ENCODE data around the gene LOXL1. TPM values are rescaled to one million over a fixed set of nuclear protein-coding genes. Genes with fewer than 3 reads are reported as not detected.

The LOXL1 gene
- polyA plus RNA-seq, 1 of the 3 experiments (the other 2 are of a cell fraction) = 50.3 TPM

- no peak for TF ChIP-seq MEF2A (IDR thresholded peaks at IDR 0.05; ENCODE audit: borderline replicate concordance, low read depth)
- TF ChIP-seq IRF3 (IDR thresholded peaks at IDR 0.05; ENCODE audit: low read depth, low read length) = no peak
- TF ChIP-seq MXI1 (IDR thresholded peaks at IDR 0.05; ENCODE audit: low read depth, low read length) = no peak
- TF ChIP-seq NRF1 (IDR thresholded peaks at IDR 0.05; ENCODE audit: low read depth, low read length) = no peak
- no peak for TF ChIP-seq CTCF (IDR thresholded peaks at IDR 0.05)
- no peak for TF ChIP-seq RXRA (IDR thresholded peaks at IDR 0.05; ENCODE audit: borderline replicate concordance, low read depth)
These were observed 60.5 kb downstream of the LOXL1 start for GRCh38 chr15:73986776-73987056.

GRCh38 chr15:73987250-73987649 is 61.0 kb downstream of the LOXL1 start:
- H3K27ac ChIP-seq (ENCODE audit: low read depth in 2 of 2, low read length in 1 of 2) = peak overlapping the region in 1 of 2 experiments; percentile 80; a peak in 1 of 4 replicates
- H3K36me3 ChIP-seq (replicated peaks in 1 of 2; ENCODE audit: control insufficient read depth in 1 of 2, insufficient read depth in 2 of 2, low read length in 1 of 2) = no peaks in the 10 kb centered on the region
- H3K9me2 ChIP-seq = no peaks in the 10 kb centered on the region
- H3K9ac ChIP-seq = no peak overlapping the region
- H3K27me3 ChIP-seq (ENCODE audit: insufficient read depth) = no peaks in the 10 kb centered on the region
- TF ChIP-seq CHD2 (IDR thresholded peaks at IDR 0.05; ENCODE audit: low read length, partially characterized antibody) (no peak), EZH2phosphoT487 (IDR thresholded peaks at IDR 0.05; ENCODE audit: borderline replicate concordance, low read depth) (no peak), GATA2 (CRISPR knock-in tag; IDR thresholded peaks at IDR 0.05) (no peak), FOSL2 (IDR thresholded peaks at IDR 0.05; ENCODE audit: borderline replicate concordance, low read depth) (no peak), NFIC (IDR thresholded peaks at IDR 0.05; ENCODE audit: borderline replicate concordance) (no peak), ELF1 (IDR thresholded peaks at IDR 0.05) (no peak), RFX5 (IDR thresholded peaks at IDR 0.05; ENCODE audit: low read length) (no peak), TAF1 (IDR thresholded peaks at IDR 0.05; ENCODE audit: borderline replicate concordance, low read depth, low read length) (no peak), POLR2AphosphoS5 (IDR thresholded peaks at IDR 0.05; ENCODE audit: low read depth, low read length) (no peak), SIN3A (IDR thresholded peaks at IDR 0.05; ENCODE audit: borderline replicate concordance, low read depth, low read length) (no peak), RAD21 (IDR thresholded peaks at IDR 0.05; ENCODE audit: low read length) (no peak)
- no peak overlapping the region for H3K4me3 ChIP-seq (ENCODE audit: low read depth in 2 of 2, low read length in 1 of 2)
- WGBS (ENCODE audit: low lambda C conversion rate) = 99% methylated on average over 4 of the region's 4 CpGs
- H3K9me3 ChIP-seq = no peaks in the 10 kb centered on the region
- DNase-seq = no peak
- H3K79me2 ChIP-seq (ENCODE audit: insufficient read depth) = no peaks in the 10 kb centered on the region
- POLR2A ChIA-PET = no interaction called here
- no peaks in the 10 kb centered on the region for H4K20me1 ChIP-seq (ENCODE audit: insufficient read depth)
- CTCF ChIA-PET = interaction anchor here (1.8 kb wide), 1 partner anchor 52 kb away, joined by 5 read pairs; no protein-coding TSS in a partner anchor
- no peak overlapping the region; the same call in 1 of the 2 replicates for H3K4me2 ChIP-seq
- peaks cover 23% of the 10 kb centered on the region for H3F3A ChIP-seq (replicated peaks; ENCODE audit: insufficient read depth)
- no peak overlapping the region for H2AFZ ChIP-seq (ENCODE audit: low read depth)
- H3K4me1 ChIP-seq (ENCODE audit: control insufficient read depth in 1 of 2, insufficient read depth in 2 of 2, low read depth in 1 of 2, low read length in 1 of 2) = peaks cover 46 to 52% of the 10 kb centered on the region in 2 experiments; a peak in 3 of 4 replicates

More at GRCh38 chr15:73986776-73987056, 60.5 kb downstream of the LOXL1 start:
- Histone ChIP-seq H4K20me1 (ENCODE audit: insufficient read depth) (no peaks in the 10 kb centered on the region), H3K9me3 (no peaks in the 10 kb centered on the region), H3K4me3 (ENCODE audit: low read depth in 2 of 2, low read length in 1 of 2) (no peak overlapping the region), H3K36me3 (replicated peaks in 1 of 2; ENCODE audit: control insufficient read depth in 1 of 2, insufficient read depth in 2 of 2, low read length in 1 of 2) (no peaks in the 10 kb centered on the region), H3K27me3 (ENCODE audit: insufficient read depth) (no peaks in the 10 kb centered on the region), H3K4me2 (no peak overlapping the region), H3K79me2 (ENCODE audit: insufficient read depth) (no peaks in the 10 kb centered on the region), H3K9me2 (no peaks in the 10 kb centered on the region), H3F3A (replicated peaks; ENCODE audit: insufficient read depth) (peaks cover 28% of the 10 kb centered on the region), H3K4me1 (ENCODE audit: control insufficient read depth in 1 of 2, insufficient read depth in 2 of 2, low read depth in 1 of 2, low read length in 1 of 2) (peaks cover 52 to 57% of the 10 kb centered on the region in 2 experiments; a peak in 3 of 4 replicates), H2AFZ (ENCODE audit: low read depth) (no peak overlapping the region), H3K27ac (ENCODE audit: low read depth in 2 of 2, low read length in 1 of 2) (no peak overlapping the region), H3K9ac (no peak overlapping the region)
- WGBS (ENCODE audit: low lambda C conversion rate) = 91% methylated on average over 1 of the region's 1 CpG
- POLR2A ChIA-PET = no interaction called here
- no peak for DNase-seq
- CTCF ChIA-PET = interaction anchor here (1.0 to 1.7 kb wide), 3 partner anchors 14 to 62 kb away, joined by 3 to 7 read pairs (median 3); no protein-coding TSS in a partner anchor
